ENCODE measurements around the gene GATA6. TPM values are rescaled to one million over a fixed set of nuclear protein-coding genes. Genes with fewer than 3 reads are reported as not detected.

GATA6 gene
- total RNA-seq, 2 experiments from 2014 or later: not detected

DNA sequence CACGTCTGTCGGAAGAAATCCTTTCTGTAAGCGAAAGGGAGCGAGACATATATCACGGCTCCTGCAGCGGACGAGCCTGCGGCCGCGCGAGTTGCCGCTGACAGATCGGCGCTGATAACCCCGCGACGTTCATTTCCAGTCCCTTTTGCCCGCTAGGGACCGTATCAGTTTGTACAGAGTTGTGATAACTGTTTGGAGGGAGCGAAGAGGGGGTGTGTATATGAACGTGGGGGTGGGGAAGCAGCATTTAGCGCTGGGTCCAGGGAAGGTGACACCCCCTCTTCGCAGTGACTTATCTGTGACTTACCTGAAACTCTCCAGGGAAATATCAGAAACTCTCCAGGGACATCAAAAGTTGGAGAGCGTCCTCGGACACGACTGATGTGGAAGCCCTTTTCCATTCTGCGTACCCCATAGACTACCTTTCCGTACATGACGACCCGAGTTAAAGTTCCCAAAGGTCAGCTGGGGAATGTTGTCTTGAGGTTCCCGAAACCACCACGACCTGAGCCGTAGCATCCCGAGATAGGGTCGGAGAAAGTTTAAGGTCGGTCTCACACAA is 948 bp upstream of the GATA6 start:
- Mint-ChIP-seq H3K27me3 (ENCODE audit: low read depth) (peaks cover 71% of the 10 kb centered on the region), H3K4me3 (peak overlapping the region; percentile 39), H3K36me3 (ENCODE audit: low read depth) (no peaks in the 10 kb centered on the region), H3K9me3 (no peaks in the 10 kb centered on the region), H3K27ac (no peak overlapping the region), H3K4me1 (ENCODE audit: low read depth) (peaks cover 23% of the 10 kb centered on the region)
- no peak for DNase-seq
- CTCF ChIA-PET: no interaction called here
- intact Hi-C loops (cut with micrococcal nuclease): loop anchor here (2.0 to 5.0 kb wide), 3 partner anchors 179 to 926 kb away; partner anchors contain the start of gene GREB1L

GRCh38 chr18:22169889-22170420 is 566 bp downstream of the GATA6 start:
- Mint-ChIP-seq H3K4me1 (ENCODE audit: low read depth) (peaks cover 23% of the 10 kb centered on the region), H3K36me3 (ENCODE audit: low read depth) (no peaks in the 10 kb centered on the region), H3K4me3 (peak overlapping the region; percentile 75), H3K9me3 (no peaks in the 10 kb centered on the region), H3K27ac (no peak overlapping the region), H3K27me3 (ENCODE audit: low read depth) (peaks cover 70% of the 10 kb centered on the region)
- no peak for DNase-seq
- intact Hi-C loops (cut with micrococcal nuclease): loop anchor here (1.0 to 5.0 kb wide), 4 partner anchors 177 to 928 kb away; partner anchors contain the start of gene GREB1L
- CTCF ChIA-PET: interaction anchor here (0.6 kb wide), 1 partner anchor 555 kb away, joined by 3 read pairs; no protein-coding TSS in a partner anchor

GRCh38 chr18:22170421-22171257 is 1.2 kb downstream of the GATA6 start:
- peak overlapping the region; percentile 75 for H3K4me3 Mint-ChIP-seq
- H3K36me3 Mint-ChIP-seq (ENCODE audit: low read depth): no peaks in the 10 kb centered on the region
- H3K27ac Mint-ChIP-seq: no peak overlapping the region
- intact Hi-C loops (cut with micrococcal nuclease): no loop called here
- CTCF ChIA-PET: interaction anchor here (0.6 kb wide), 1 partner anchor 556 kb away, joined by 3 read pairs; no protein-coding TSS in a partner anchor
- peaks cover 73% of the 10 kb centered on the region for H3K27me3 Mint-ChIP-seq (ENCODE audit: low read depth)
- DNase-seq: peak; percentile 34
- H3K4me1 Mint-ChIP-seq (ENCODE audit: low read depth): peaks cover 21% of the 10 kb centered on the region
- no peaks in the 10 kb centered on the region for H3K9me3 Mint-ChIP-seq

DNA sequence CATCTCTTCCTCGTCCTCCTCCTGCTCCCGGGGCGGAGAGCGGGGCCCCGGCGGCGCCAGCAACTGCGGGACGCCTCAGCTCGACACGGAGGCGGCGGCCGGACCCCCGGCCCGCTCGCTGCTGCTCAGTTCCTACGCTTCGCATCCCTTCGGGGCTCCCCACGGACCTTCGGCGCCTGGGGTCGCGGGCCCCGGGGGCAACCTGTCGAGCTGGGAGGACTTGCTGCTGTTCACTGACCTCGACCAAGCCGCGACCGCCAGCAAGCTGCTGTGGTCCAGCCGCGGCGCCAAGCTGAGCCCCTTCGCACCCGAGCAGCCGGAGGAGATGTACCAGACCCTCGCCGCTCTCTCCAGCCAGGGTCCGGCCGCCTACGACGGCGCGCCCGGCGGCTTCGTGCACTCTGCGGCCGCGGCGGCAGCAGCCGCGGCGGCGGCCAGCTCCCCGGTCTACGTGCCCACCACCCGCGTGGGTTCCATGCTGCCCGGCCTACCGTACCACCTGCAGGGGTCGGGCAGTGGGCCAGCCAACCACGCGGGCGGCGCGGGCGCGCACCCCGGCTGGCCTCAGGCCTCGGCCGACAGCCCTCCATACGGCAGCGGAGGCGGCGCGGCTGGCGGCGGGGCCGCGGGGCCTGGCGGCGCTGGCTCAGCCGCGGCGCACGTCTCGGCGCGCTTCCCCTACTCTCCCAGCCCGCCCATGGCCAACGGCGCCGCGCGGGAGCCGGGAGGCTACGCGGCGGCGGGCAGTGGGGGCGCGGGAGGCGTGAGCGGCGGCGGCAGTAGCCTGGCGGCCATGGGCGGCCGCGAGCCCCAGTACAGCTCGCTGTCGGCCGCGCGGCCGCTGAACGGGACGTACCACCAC is 2.1 kb downstream of the GATA6 start:
- H3K9me3 Mint-ChIP-seq: no peaks in the 10 kb centered on the region
- intact Hi-C loops (cut with micrococcal nuclease): no loop called here
- no peak overlapping the region for H3K27ac Mint-ChIP-seq
- peaks cover 70% of the 10 kb centered on the region for H3K27me3 Mint-ChIP-seq (ENCODE audit: low read depth)
- H3K4me3 Mint-ChIP-seq: no peak overlapping the region
- no peaks in the 10 kb centered on the region for H3K36me3 Mint-ChIP-seq (ENCODE audit: low read depth)
- CTCF ChIA-PET: no interaction called here
- H3K4me1 Mint-ChIP-seq (ENCODE audit: low read depth): peaks cover 21% of the 10 kb centered on the region
- DNase-seq: no peak

DNA sequence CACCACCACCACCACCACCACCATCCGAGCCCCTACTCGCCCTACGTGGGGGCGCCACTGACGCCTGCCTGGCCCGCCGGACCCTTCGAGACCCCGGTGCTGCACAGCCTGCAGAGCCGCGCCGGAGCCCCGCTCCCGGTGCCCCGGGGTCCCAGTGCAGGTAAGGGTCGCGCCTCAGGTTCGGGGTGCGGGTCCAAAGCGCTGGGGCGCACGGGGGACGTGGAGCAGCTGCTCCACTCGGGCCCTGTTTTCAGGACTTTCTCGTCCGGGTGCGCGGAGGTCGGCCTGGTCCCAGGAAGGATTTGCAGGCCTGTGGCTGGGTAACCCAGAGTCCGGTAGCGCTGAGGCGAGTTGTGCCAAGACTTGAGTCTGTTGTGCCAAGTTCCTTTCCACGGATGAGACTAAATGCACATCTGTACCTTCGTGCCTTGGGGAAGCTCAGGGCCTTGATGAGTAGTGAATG is 2.8 kb downstream of the GATA6 start:
- DNase-seq: no peak
- intact Hi-C loops (cut with micrococcal nuclease): no loop called here
- Mint-ChIP-seq H3K4me3 (no peak overlapping the region), H3K27me3 (ENCODE audit: low read depth) (peaks cover 66% of the 10 kb centered on the region), H3K9me3 (no peaks in the 10 kb centered on the region), H3K36me3 (ENCODE audit: low read depth) (no peaks in the 10 kb centered on the region), H3K27ac (no peak overlapping the region), H3K4me1 (ENCODE audit: low read depth) (peaks cover 21% of the 10 kb centered on the region)
- CTCF ChIA-PET: no interaction called here

DNA sequence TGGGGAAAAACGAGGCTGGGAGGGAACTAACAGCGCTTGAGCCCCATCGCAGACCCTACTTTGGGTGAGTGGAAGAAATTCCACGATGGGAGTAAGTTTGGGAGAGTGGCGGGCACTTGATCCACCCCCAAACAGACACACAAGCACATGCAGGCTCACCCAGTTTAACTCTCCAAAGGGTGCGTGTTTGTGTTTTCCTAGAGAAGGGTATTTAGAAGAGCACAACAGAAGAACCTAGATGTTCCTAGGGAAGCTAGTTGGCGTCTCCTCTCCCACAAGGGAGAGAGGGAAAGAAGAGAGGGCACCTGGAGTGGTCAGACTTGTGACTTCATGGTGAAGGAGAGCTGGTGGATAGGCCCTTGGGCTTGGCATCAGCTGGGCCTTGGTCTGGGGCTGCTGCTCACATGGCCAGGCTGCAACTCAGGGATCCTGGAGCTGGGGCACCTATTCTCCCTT is 3.2 kb downstream of the GATA6 start:
- no peak for DNase-seq
- H3K36me3 Mint-ChIP-seq (ENCODE audit: low read depth): no peaks in the 10 kb centered on the region
- H3K27me3 Mint-ChIP-seq (ENCODE audit: low read depth): peaks cover 67% of the 10 kb centered on the region
- no peaks in the 10 kb centered on the region for H3K9me3 Mint-ChIP-seq
- CTCF ChIA-PET: no interaction called here
- H3K4me1 Mint-ChIP-seq (ENCODE audit: low read depth): peaks cover 21% of the 10 kb centered on the region
- no peak overlapping the region for H3K27ac Mint-ChIP-seq
- intact Hi-C loops (cut with micrococcal nuclease): no loop called here
- H3K4me3 Mint-ChIP-seq: no peak overlapping the region

GRCh38 chr18:22173221-22173927 is 4.0 kb downstream of the GATA6 start:
- Mint-ChIP-seq H3K27me3 (ENCODE audit: low read depth) (peaks cover 64% of the 10 kb centered on the region), H3K36me3 (ENCODE audit: low read depth) (no peaks in the 10 kb centered on the region), H3K4me3 (no peak overlapping the region), H3K27ac (no peak overlapping the region), H3K4me1 (ENCODE audit: low read depth) (peaks cover 19% of the 10 kb centered on the region), H3K9me3 (no peaks in the 10 kb centered on the region)
- intact Hi-C loops (cut with micrococcal nuclease): no loop called here
- DNase-seq: no peak
- CTCF ChIA-PET: no interaction called here

GRCh38 chr18:22173928-22174301 is 4.5 kb downstream of the GATA6 start:
- peaks cover 60% of the 10 kb centered on the region for H3K27me3 Mint-ChIP-seq (ENCODE audit: low read depth)
- no peak for DNase-seq
- peaks cover 15% of the 10 kb centered on the region for H3K4me1 Mint-ChIP-seq (ENCODE audit: low read depth)
- intact Hi-C loops (cut with micrococcal nuclease): no loop called here
- CTCF ChIA-PET: interaction anchor here (0.6 kb wide), 2 partner anchors 9 to 47 kb away, joined by 3 to 4 read pairs; no protein-coding TSS in a partner anchor
- H3K9me3 Mint-ChIP-seq: no peaks in the 10 kb centered on the region
- H3K36me3 Mint-ChIP-seq (ENCODE audit: low read depth): no peaks in the 10 kb centered on the region
- no peak overlapping the region for H3K4me3 Mint-ChIP-seq
- H3K27ac Mint-ChIP-seq: no peak overlapping the region

- intact Hi-C loops (cut with micrococcal nuclease): no loop called here
- H3K27ac Mint-ChIP-seq: no peak overlapping the region
- DNase-seq: no peak
- H3K27me3 Mint-ChIP-seq (ENCODE audit: low read depth): peaks cover 57% of the 10 kb centered on the region
- no peaks in the 10 kb centered on the region for H3K9me3 Mint-ChIP-seq
- no peak overlapping the region for H3K4me3 Mint-ChIP-seq
- H3K36me3 Mint-ChIP-seq (ENCODE audit: low read depth): no peaks in the 10 kb centered on the region
- CTCF ChIA-PET: interaction anchor here (0.6 kb wide), 2 partner anchors 10 to 48 kb away, joined by 3 to 4 read pairs; no protein-coding TSS in a partner anchor
- peaks cover 12% of the 10 kb centered on the region for H3K4me1 Mint-ChIP-seq (ENCODE audit: low read depth)
Measured at GRCh38 chr18:22174341-22175145, 5.2 kb downstream of the GATA6 start.

- H3K27ac Mint-ChIP-seq: no peak overlapping the region
- no peaks in the 10 kb centered on the region for H3K9me3 Mint-ChIP-seq
- peaks cover 7% of the 10 kb centered on the region for H3K4me1 Mint-ChIP-seq (ENCODE audit: low read depth)
- H3K4me3 Mint-ChIP-seq: no peak overlapping the region
- CTCF ChIA-PET: no interaction called here
- intact Hi-C loops (cut with micrococcal nuclease): no loop called here
- peaks cover 58% of the 10 kb centered on the region for H3K27me3 Mint-ChIP-seq (ENCODE audit: low read depth)
- DNase-seq: no peak
- no peaks in the 10 kb centered on the region for H3K36me3 Mint-ChIP-seq (ENCODE audit: low read depth)
Measured at GRCh38 chr18:22175346-22175745, 6.0 kb downstream of the GATA6 start.

Measured in activated naive CD4-positive, alpha-beta T cell treated with anti-CD3 and anti-CD28 coated beads for 36 hours (primary cell).